Neuronal stem cell (in vitro differentiated cells): ENCODE measurements around the gene SORT1.

ENCODE experiments used
- DNase-seq: peaks from one replicate; pipeline ENCODE4 v3.0.0-alpha.2; 2013; ENCODE audit warnings: low spot score
- H2AFZ ChIP-seq: one replicate; pipeline ENCODE4 v1.6.1; 2013; ENCODE audit warnings: mild to moderate bottlenecking, low read length, inconsistent platforms
- H2AK5ac ChIP-seq: 2 replicates; pipeline ENCODE4 v1.6.1; 2013; ENCODE audit warnings: low read depth, mild to moderate bottlenecking, inconsistent platforms, low read length, moderate library complexity, mixed read lengths
- H2BK120ac ChIP-seq: 2 replicates; pipeline ENCODE4 v1.6.1; 2013; ENCODE audit warnings: low read depth, mild to moderate bottlenecking, inconsistent platforms, low read length, moderate library complexity, mixed read lengths
- H2BK12ac ChIP-seq: one replicate; pipeline ENCODE4 v1.6.1; 2013; ENCODE audit warnings: low read length, inconsistent platforms
- H2BK15ac ChIP-seq: 2 replicates; pipeline ENCODE4 v1.6.1; 2013; ENCODE audit warnings: mild to moderate bottlenecking, low read length, inconsistent platforms, mixed read lengths
- H2BK5ac ChIP-seq: one replicate; pipeline ENCODE4 v1.6.1; 2013; ENCODE audit warnings: inconsistent platforms, mild to moderate bottlenecking, low read length, moderate library complexity
- H3K14ac ChIP-seq: one replicate; pipeline ENCODE4 v1.6.1; 2013; ENCODE audit warnings: low read length, inconsistent platforms
- H3K18ac ChIP-seq: 2 replicates; pipeline ENCODE4 v1.6.1; 2013; ENCODE audit warnings: low read length, inconsistent platforms
- H3K23ac ChIP-seq: 2 replicates; pipeline ENCODE4 v1.6.1; 2013; ENCODE audit warnings: low read depth, mild to moderate bottlenecking, mixed read lengths, low read length, inconsistent platforms; ENCODE audit not compliant: poor library complexity
- H3K27ac ChIP-seq: replicated peaks from 3 replicates; pipeline ENCODE4 v1.5.1; 2013; ENCODE audit warnings: low read length, inconsistent platforms
- H3K27me3 ChIP-seq, 3 experiments: 2 replicates each; pipeline ENCODE4 v1.6.1; 2013; ENCODE audit warnings: low read length in 3 of 3, mild to moderate bottlenecking in 2 of 3, inconsistent platforms in 1 of 3, low read depth in 1 of 3, mixed read lengths in 1 of 3, moderate library complexity in 1 of 3; ENCODE audit not compliant: control insufficient read depth in 3 of 3, insufficient read depth in 3 of 3
- H3K36me3 ChIP-seq, 2 donors: replicated peaks in 1 of 2; 2 replicates each; pipeline ENCODE4 v1.6.1; 2013; ENCODE audit warnings: low read length in 2 of 2; ENCODE audit not compliant: control insufficient read depth in 2 of 2, insufficient read depth in 2 of 2
- H3K4ac ChIP-seq: 2 replicates; pipeline ENCODE4 v1.6.1; 2013; ENCODE audit warnings: inconsistent platforms, mild to moderate bottlenecking, low read length, moderate library complexity
- H3K4me1 ChIP-seq, 2 donors: 1 replicate in 1 of 2; 2 replicates in 1 of 2; pipeline ENCODE4 v1.6.1; 2013; ENCODE audit warnings: low read length in 2 of 2, low read depth in 1 of 2; ENCODE audit not compliant: control insufficient read depth in 2 of 2, insufficient read depth in 1 of 2
- H3K4me2 ChIP-seq: one replicate; pipeline ENCODE4 v1.6.1; 2013; ENCODE audit warnings: mild to moderate bottlenecking, low read length, inconsistent platforms; ENCODE audit not compliant: insufficient read depth, poor library complexity, severe bottlenecking
- H3K4me3 ChIP-seq, 2 donors: 2 replicates each; pipeline ENCODE4 v1.5.1; 2013; ENCODE audit warnings: low read length in 2 of 2, mild to moderate bottlenecking in 2 of 2, inconsistent platforms in 1 of 2, moderate library complexity in 1 of 2
- H3K79me1 ChIP-seq: one replicate; pipeline ENCODE4 v1.6.1; 2013; ENCODE audit warnings: low read depth, mild to moderate bottlenecking, inconsistent platforms, low read length, moderate library complexity
- H3K9ac ChIP-seq: one replicate; pipeline ENCODE4 v1.6.1; 2013; ENCODE audit warnings: mild to moderate bottlenecking, low read depth, low read length, inconsistent platforms; ENCODE audit not compliant: poor library complexity
- H3K9me3 ChIP-seq, 2 donors: replicated peaks in 1 of 2; 2 replicates each; pipeline versions ENCODE3 to v1.6.1; 2013; ENCODE audit warnings: low read length in 2 of 2, mild to moderate bottlenecking in 2 of 2, inconsistent platforms in 1 of 2, low read depth in 1 of 2, mixed read lengths in 1 of 2, moderate library complexity in 1 of 2; ENCODE audit not compliant: control insufficient read depth in 2 of 2, insufficient read depth in 1 of 2
- H4K8ac ChIP-seq: one replicate; pipeline ENCODE4 v1.6.1; 2013; ENCODE audit warnings: low read depth, mild to moderate bottlenecking, inconsistent platforms, low read length, moderate library complexity
- H4K91ac ChIP-seq: one replicate; pipeline ENCODE4 v1.6.1; 2013; ENCODE audit warnings: low read length, low read depth, mild to moderate bottlenecking, inconsistent platforms; ENCODE audit not compliant: poor library complexity
- WGBS, 2 donors: extraction: QIAGEN DNeasy Blood & Tissue Kit; methylation state at CpG; one replicate each; pipeline ENCODE4 v1.1.7; 2013; ENCODE audit warnings: missing lambda C conversion rate in 2 of 2, mixed read lengths in 1 of 2; ENCODE audit not compliant: insufficient read length in 2 of 2, insufficient replicate concordance in 1 of 2; ENCODE audit errors: extremely low coverage in 2 of 2; 5-methylcytosine and 5-hydroxymethylcytosine counted together

SORT1 gene

GRCh38 chr1:109432336-109432735 is 34.6 kb upstream of the SORT1 start:
- Histone ChIP-seq H3K27me3 (no peaks in the 10 kb centered on the region), H3K23ac (no peak overlapping the region), H3K9ac (no peak overlapping the region), H3K36me3 (no peaks in the 10 kb centered on the region), H2BK120ac (no peak overlapping the region), H3K14ac (no peak overlapping the region), H3K79me1 (no peaks in the 10 kb centered on the region), H3K27ac (no peak overlapping the region), H2AK5ac (no peak overlapping the region), H2BK5ac (no peak overlapping the region), H4K91ac (no peak overlapping the region), H3K4me1 (peaks cover 2 to 6% of the 10 kb centered on the region in 2 donors), H2AFZ (no peak overlapping the region), H4K8ac (no peak overlapping the region), H3K4ac (no peak overlapping the region), H3K9me3 (no peaks in the 10 kb centered on the region), H2BK12ac (no peak overlapping the region), H2BK15ac (no peak overlapping the region), H3K4me3 (no peak overlapping the region), H3K18ac (no peak overlapping the region), H3K4me2 (no peak overlapping the region)
- no peak for DNase-seq

- H4K8ac ChIP-seq: no peak overlapping the region
- no peak overlapping the region for H3K9ac ChIP-seq
- H3K4me1 ChIP-seq: peaks cover 2 to 11% of the 10 kb centered on the region in 2 donors
- WGBS, 2 donors: no CpG with 5 or more reads among the region's 7 CpGs
- H2BK15ac ChIP-seq: no peak overlapping the region
- no peaks in the 10 kb centered on the region for H3K27me3 ChIP-seq
- no peak overlapping the region for H3K14ac ChIP-seq
- H3K79me1 ChIP-seq: peaks cover 9% of the 10 kb centered on the region
- no peaks in the 10 kb centered on the region for H3K9me3 ChIP-seq
- no peak overlapping the region for H2BK120ac ChIP-seq
- no peak overlapping the region for H2BK5ac ChIP-seq
- DNase-seq: no peak
- H2BK12ac ChIP-seq: no peak overlapping the region
- no peak overlapping the region for H3K23ac ChIP-seq
- H3K27ac ChIP-seq: no peak overlapping the region
- no peak overlapping the region for H4K91ac ChIP-seq
- H3K4me2 ChIP-seq: peak overlapping the region; percentile 73
- peak overlapping the region; percentile 81 to 84 for H3K4me3 ChIP-seq
- peak overlapping the region; percentile 81 for H2AFZ ChIP-seq
- no peak overlapping the region for H3K18ac ChIP-seq
- H3K4ac ChIP-seq: no peak overlapping the region
- H3K36me3 ChIP-seq: peaks cover 0 to 2% of the 10 kb centered on the region in 2 donors
- no peak overlapping the region for H2AK5ac ChIP-seq
Observed at GRCh38 chr1:109427171-109427467, 29.4 kb upstream of the SORT1 start.

- H4K91ac ChIP-seq: no peak within 1 kb of the TSS
- H2BK120ac ChIP-seq: no peak within 1 kb of the TSS
- H3K27me3 ChIP-seq: no peaks in the 10 kb centered on the region
- DNase-seq: peak; percentile 96
- H2BK5ac ChIP-seq: no peak within 1 kb of the TSS
- no peaks in the 10 kb centered on the region for H3K9me3 ChIP-seq
- no CpG with 5 or more reads among the region's 50 CpGs for WGBS, 2 donors
- peak within 1 kb of the TSS; percentile 95 for H3K9ac ChIP-seq
- peak within 1 kb of the TSS; percentile 73 for H3K4me2 ChIP-seq
- H3K36me3 ChIP-seq: peaks cover 0 to 8% of the 10 kb centered on the region in 2 donors
- H2BK15ac ChIP-seq: no peak within 1 kb of the TSS
- peak within 1 kb of the TSS; percentile 94 for H3K23ac ChIP-seq
- no peak within 1 kb of the TSS for H4K8ac ChIP-seq
- peak within 1 kb of the TSS; percentile 81 to 92 for H3K4me3 ChIP-seq
- H3K18ac ChIP-seq: peak within 1 kb of the TSS; percentile 67
- no peak within 1 kb of the TSS for H3K14ac ChIP-seq
- H3K27ac ChIP-seq: peak within 1 kb of the TSS; percentile 76
- no peak within 1 kb of the TSS for H2BK12ac ChIP-seq
- H2AK5ac ChIP-seq: peak within 1 kb of the TSS; percentile 51
- H2AFZ ChIP-seq: peak within 1 kb of the TSS; percentile 81
- H3K4ac ChIP-seq: no peak within 1 kb of the TSS
- peaks cover 2 to 11% of the 10 kb centered on the region in 2 donors for H3K4me1 ChIP-seq
- H3K79me1 ChIP-seq: peaks cover 9% of the 10 kb centered on the region
Observed at GRCh38 chr1:109426281-109427170, 28.8 kb upstream of the SORT1 start, which contains the start of gene PSMA5. Gene PSMA5, minus strand, starts transcription at chr1:109426448. Its CDS starts 118 bp downstream, at chr1:109426330.

- Histone ChIP-seq H4K91ac (no peak overlapping the region), H3K23ac (peak overlapping the region; percentile 94), H3K14ac (no peak overlapping the region), H4K8ac (no peak overlapping the region), H2BK15ac (no peak overlapping the region), H3K4me3 (peak overlapping the region; percentile 81 to 92), H2AFZ (peak overlapping the region; percentile 81), H3K4me1 (peaks cover 2 to 11% of the 10 kb centered on the region in 2 donors), H3K9ac (peak overlapping the region; percentile 95), H2BK5ac (no peak overlapping the region), H3K4ac (no peak overlapping the region), H3K36me3 (peaks cover 5 to 16% of the 10 kb centered on the region in 2 donors), H2BK120ac (no peak overlapping the region), H2AK5ac (peak overlapping the region; percentile 51), H2BK12ac (no peak overlapping the region), H3K4me2 (peak overlapping the region; percentile 63), H3K18ac (peak overlapping the region; percentile 67), H3K27ac (peak overlapping the region; percentile 32), H3K9me3 (no peaks in the 10 kb centered on the region), H3K79me1 (peaks cover 9% of the 10 kb centered on the region), H3K27me3 (no peaks in the 10 kb centered on the region)
- no peak for DNase-seq
- WGBS, 2 donors: no CpG with 5 or more reads among the region's 32 CpGs
Observed at GRCh38 chr1:109425391-109426280, 27.9 kb upstream of the SORT1 start.
